ENCODE data around the gene KRTAP4-12.

KRTAP4-12 gene

GRCh38 chr17:41073676-41074075, 50.3 kb downstream of the KRTAP4-12 start:
- ChIA-PET POLR2A (no interaction called here), CTCF (no interaction called here)

More at GRCh38 chr17:41073676-41074075, 50.3 kb downstream of the KRTAP4-12 start:
- DNase-seq (ENCODE audit: extremely low spot score), result no peak
- TF ChIP-seq CTCF (IDR thresholded peaks at IDR 0.05; ENCODE audit: control extremely low read depth, extremely low read depth, low read depth, missing control alignments), result no peak

Measured in GM10248 (cell line).